GM12878 (cell line): ENCODE measurements around the gene CKLF. TPM values are rescaled to one million over a fixed set of nuclear protein-coding genes. Genes with fewer than 3 reads are reported as not detected.
A peak's percentile ranks its signal among the peaks of the same experiment; 100 is the strongest.

ENCODE experiments used
- BACH1 ChIP-seq: fragments of 450-650 bp; IDR thresholded peaks from 2 replicates; pipeline ENCODE4 v1.6.1; 2017; ENCODE audit warnings: mild to moderate bottlenecking, borderline replicate concordance
- BCLAF1 ChIP-seq: fragments of 450-650 bp; IDR thresholded peaks from 2 replicates; pipeline ENCODE4 v1.6.1; 2017; ENCODE audit warnings: antibody characterized with exemption, mild to moderate bottlenecking, moderate library complexity
- EZH2 ChIP-seq: IDR thresholded peaks from 2 replicates; pipeline ENCODE4 v1.6.1; 2012; ENCODE audit warnings: low read depth, mild to moderate bottlenecking, control low read depth, inconsistent platforms, low read length, borderline replicate concordance; ENCODE audit not compliant: control insufficient read depth
- MLLT1 ChIP-seq: fragments of 450-650 bp; IDR thresholded peaks from 2 replicates; pipeline ENCODE4 v1.6.1; 2016; ENCODE audit warnings: mild to moderate bottlenecking
- MTA2 ChIP-seq: fragments of 450-650 bp; IDR thresholded peaks from 2 replicates; pipeline ENCODE4 v1.6.1; 2016; ENCODE audit warnings: low read depth, mild to moderate bottlenecking, moderate library complexity
- PBX3 ChIP-seq: IDR thresholded peaks from 2 replicates; pipeline ENCODE4 v1.6.1; 2011; ENCODE audit warnings: mild to moderate bottlenecking, low read depth, low read length, moderate library complexity; ENCODE audit not compliant: insufficient replicate concordance
- RELB ChIP-seq: fragments of 450-650 bp; IDR thresholded peaks from 2 replicates; pipeline ENCODE4 v1.6.1; 2017; ENCODE audit warnings: low read depth, mild to moderate bottlenecking, moderate library complexity
- SKIL ChIP-seq: fragments of 450-650 bp; IDR thresholded peaks from 2 replicates; pipeline ENCODE4 v1.6.1; 2017; ENCODE audit warnings: mild to moderate bottlenecking, low read depth, inconsistent platforms; ENCODE audit not compliant: poor library complexity, severe bottlenecking
- STAT1 ChIP-seq: fragments of 450-650 bp; conservative IDR thresholded peaks from 2 replicates; pipeline ENCODE4 v1.6.1; 2014; ENCODE audit warnings: antibody characterized with exemption, mild to moderate bottlenecking
- TCF7 ChIP-seq: IDR thresholded peaks from 2 replicates; pipeline ENCODE4 v1.6.1; 2014; ENCODE audit warnings: antibody characterized with exemption, borderline replicate concordance
- polyA plus RNA-seq, 11 experiments: library from polyadenylated mRNA; depleted of rRNA in 4 of 11; unstranded in 6 of 11; stranded (reverse) in 5 of 11; fragments of >200 nt; fragmentation: Nextera tagmentation in 4 of 11; fragmentation: Illumina TruSeq in 1 of 11; extraction: Ambion mirVana in 4 of 11; extraction: Trizol in 1 of 11; gene quantifications; 1 replicate in 1 of 11; 2 replicates in 10 of 11; pipeline versions ENCODE4 v1.2.1 to v1.2.3, GENCODE V29; 2011 to 2016; ENCODE audit warnings: inconsistent platforms in 2 of 11, missing spikeins in 2 of 11, low read depth in 1 of 11
- total RNA-seq, 4 experiments: library from RNA; depleted of rRNA in 3 of 4; stranded (reverse); fragments of >200 nt in 3 of 4; fragmentation: Illumina TruSeq in 1 of 4; extraction: Trizol in 1 of 4; gene quantifications; 2 replicates each; pipeline versions ENCODE4 v1.2.1 to v1.2.3, GENCODE V29; 2013 to 2021

The CKLF gene
- total and polyA plus RNA-seq, 10 of the 15 experiments (the other 5 are each of a cell fraction or from before 2014, with no cell fraction given) = 40.8 to 193 (median 109) TPM

GRCh38 chr16:66524601-66525164 lies 27.7 kb upstream of the CKLF start (continued):
- TF ChIP-seq SKIL = peak; percentile 85
- peak; percentile 77; the same call in 1 of the 2 replicates for TF ChIP-seq BACH1
- no peak for TF ChIP-seq STAT1
- TF ChIP-seq RELB = peak; percentile 94
- no peak for TF ChIP-seq BCLAF1
- peak; percentile 88 for TF ChIP-seq MTA2
- TF ChIP-seq TCF7 = 0 out of 2 replicates have a peak, but pooled peaks have one; percentile 40
- peak; percentile 84 for TF ChIP-seq MLLT1
- TF ChIP-seq PBX3 = no peak
- no peak for TF ChIP-seq EZH2
- TF ChIP-seq, all 136 proteins: peak for 51
